Activated T-cell treated with anti-CD3 and anti-CD28 coated beads for 24 hours (primary cell): Measurements from ENCODE around the gene XRCC5.

Experiments
- DNase-seq: peaks from one replicate; pipeline ENCODE4 v3.0.0-alpha.2; 2020; ENCODE audit warnings: low read depth

The XRCC5 gene

GRCh38 chr2:216159646-216160045 lies 50.5 kb downstream of the XRCC5 start:
- DNase-seq = no peak

GRCh38 chr2:216160786-216161185 lies 51.6 kb downstream of the XRCC5 start:
- DNase-seq = no peak

- no peak for DNase-seq
Measured at GRCh38 chr2:216161967-216162366, 52.8 kb downstream of the XRCC5 start.

GRCh38 chr2:216163518-216163917 lies 54.4 kb downstream of the XRCC5 start:
- no peak for DNase-seq

- no peak for DNase-seq
Measured at GRCh38 chr2:216164087-216164486, 54.9 kb downstream of the XRCC5 start.

- no peak for DNase-seq
Measured at GRCh38 chr2:216164576-216164975, 55.4 kb downstream of the XRCC5 start.

GRCh38 chr2:216165711-216166110 lies 56.6 kb downstream of the XRCC5 start:
- no peak for DNase-seq

- no peak for DNase-seq
Measured at GRCh38 chr2:216169087-216169486, 59.9 kb downstream of the XRCC5 start.

GRCh38 chr2:216170076-216170763 lies 61.1 kb downstream of the XRCC5 start:
- no peak for DNase-seq

- DNase-seq = no peak
Measured at GRCh38 chr2:216171011-216171410, 61.9 kb downstream of the XRCC5 start.

- no peak for DNase-seq
Measured at GRCh38 chr2:216172493-216172892, 63.3 kb downstream of the XRCC5 start.

GRCh38 chr2:216179015-216179414 lies 69.9 kb downstream of the XRCC5 start:
- DNase-seq = no peak

- DNase-seq = no peak
Measured at GRCh38 chr2:216181351-216181750, 72.2 kb downstream of the XRCC5 start.

GRCh38 chr2:216181953-216182461 lies 72.9 kb downstream of the XRCC5 start:
- DNase-seq = no peak

GRCh38 chr2:216183462-216183861 lies 74.3 kb downstream of the XRCC5 start:
- no peak for DNase-seq

- DNase-seq = no peak
Measured at GRCh38 chr2:216188559-216188850, 79.4 kb downstream of the XRCC5 start.

- DNase-seq = no peak
Measured at GRCh38 chr2:216188956-216189355, 79.8 kb downstream of the XRCC5 start.

- no peak for DNase-seq
Measured at GRCh38 chr2:216189410-216189809, 80.3 kb downstream of the XRCC5 start.

- no peak for DNase-seq
Measured at GRCh38 chr2:216192181-216192580, 83.0 kb downstream of the XRCC5 start.

GRCh38 chr2:216192931-216193330 lies 83.8 kb downstream of the XRCC5 start:
- no peak for DNase-seq

- no peak for DNase-seq
Measured at GRCh38 chr2:216194013-216194412, 84.9 kb downstream of the XRCC5 start.

- DNase-seq = no peak
Measured at GRCh38 chr2:216194561-216194960, 85.4 kb downstream of the XRCC5 start.

GRCh38 chr2:216195565-216196029 lies 86.4 kb downstream of the XRCC5 start:
- DNase-seq = peak; percentile 16

- no peak for DNase-seq
Measured at GRCh38 chr2:216201692-216202306, 92.7 kb downstream of the XRCC5 start.
